ENCODE measurements around the gene LDB3.

DNA sequence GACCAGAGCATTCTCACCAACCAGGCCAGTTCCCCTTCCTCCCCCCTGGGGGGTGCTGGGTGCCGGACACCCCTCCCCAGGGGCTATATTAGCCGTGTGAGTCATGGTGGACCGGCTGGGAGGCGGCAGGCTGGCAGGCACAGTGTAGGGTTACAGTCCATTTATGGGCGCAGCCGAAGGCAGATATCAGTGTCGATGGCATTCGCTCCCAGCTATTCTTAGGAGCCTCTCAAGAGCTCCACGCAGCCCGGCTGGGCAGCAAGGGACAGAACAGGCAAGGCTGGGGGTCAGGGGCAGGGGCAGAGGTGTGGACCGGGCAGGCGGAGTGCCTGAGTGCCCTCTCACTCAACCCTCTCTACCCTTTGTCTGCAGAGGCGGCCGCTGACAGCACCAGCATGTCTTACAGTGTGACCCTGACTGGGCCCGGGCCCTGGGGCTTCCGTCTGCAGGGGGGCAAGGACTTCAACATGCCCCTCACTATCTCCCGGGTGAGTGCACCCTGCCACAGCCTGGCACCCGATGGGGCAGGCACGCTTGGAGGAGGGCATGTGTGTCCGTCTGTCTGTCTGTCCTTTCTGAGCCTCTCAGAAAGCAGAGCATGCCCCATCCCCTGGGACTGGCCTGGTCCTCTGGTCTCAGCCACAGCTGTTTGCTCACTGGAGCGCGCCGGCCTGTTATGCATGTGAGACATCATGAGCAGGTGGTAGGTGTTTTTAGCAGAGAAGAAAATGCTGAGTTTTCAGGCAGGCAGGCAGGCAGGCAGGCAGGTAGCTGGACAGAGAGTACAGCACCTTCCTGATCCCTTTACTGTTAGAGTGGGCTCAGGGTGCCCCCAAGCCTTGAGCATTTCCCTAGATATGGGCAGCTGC lies at the start of gene LDB3:
- TF ChIP-seq, protein P1, sequence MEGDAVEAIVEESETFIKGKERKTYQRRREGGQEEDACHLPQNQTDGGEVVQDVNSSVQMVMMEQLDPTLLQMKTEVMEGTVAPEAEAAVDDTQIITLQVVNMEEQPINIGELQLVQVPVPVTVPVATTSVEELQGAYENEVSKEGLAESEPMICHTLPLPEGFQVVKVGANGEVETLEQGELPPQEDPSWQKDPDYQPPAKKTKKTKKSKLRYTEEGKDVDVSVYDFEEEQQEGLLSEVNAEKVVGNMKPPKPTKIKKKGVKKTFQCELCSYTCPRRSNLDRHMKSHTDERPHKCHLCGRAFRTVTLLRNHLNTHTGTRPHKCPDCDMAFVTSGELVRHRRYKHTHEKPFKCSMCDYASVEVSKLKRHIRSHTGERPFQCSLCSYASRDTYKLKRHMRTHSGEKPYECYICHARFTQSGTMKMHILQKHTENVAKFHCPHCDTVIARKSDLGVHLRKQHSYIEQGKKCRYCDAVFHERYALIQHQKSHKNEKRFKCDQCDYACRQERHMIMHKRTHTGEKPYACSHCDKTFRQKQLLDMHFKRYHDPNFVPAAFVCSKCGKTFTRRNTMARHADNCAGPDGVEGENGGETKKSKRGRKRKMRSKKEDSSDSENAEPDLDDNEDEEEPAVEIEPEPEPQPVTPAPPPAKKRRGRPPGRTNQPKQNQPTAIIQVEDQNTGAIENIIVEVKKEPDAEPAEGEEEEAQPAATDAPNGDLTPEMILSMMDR (conservative IDR thresholded peaks at IDR 0.05) = no peak
- TF ChIP-seq EZH2 (IDR thresholded peaks at IDR 0.05; ENCODE audit: low read depth) = no peak
